GM19372 (cell line): ENCODE results near the gene OR13A1.
"Not testable (repeated sequence)": the region's sequence is repeated elsewhere in the genome, so short reads cannot be mapped to it uniquely, and the experiment has no call there.

Experiments
- ATAC-seq: cut with Tn5 transposase; IDR thresholded peaks from one replicate; pipeline ENCODE4 v1.9.1; 2021; ENCODE audit warnings: mild to moderate bottlenecking, low read depth, moderate library complexity; ENCODE audit not compliant: unreplicated experiment

Gene OR13A1

DNA sequence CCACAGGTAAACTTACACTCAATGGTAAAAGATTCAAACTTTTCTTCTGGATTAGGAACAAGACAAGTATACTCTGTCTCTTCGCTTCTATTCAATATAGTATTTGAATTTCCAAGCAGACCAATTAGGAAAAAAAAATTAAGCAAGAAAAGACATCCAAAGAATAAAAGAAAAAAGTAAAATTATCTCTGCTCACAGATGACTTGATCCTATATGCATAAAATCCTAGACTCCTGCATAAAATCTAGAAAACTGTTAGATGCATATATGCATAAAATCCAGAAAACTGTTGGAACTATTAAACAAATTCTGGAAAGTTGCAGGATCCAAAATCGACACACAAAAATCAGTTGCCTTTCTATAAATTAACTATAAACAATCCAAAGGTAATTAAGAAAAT lies at the start of gene OR13A1:
Gene OR13A1, minus strand, starts transcription at position 101 of the 400 bp plus-strand sequence. CDS start 11,186 bp downstream, outside the sequence.
- ATAC-seq = no peak

- not testable (repeated sequence) for ATAC-seq
Observed at GRCh38 chr10:45361983-45362799, 46.8 kb upstream of the OR13A1 start.

- ATAC-seq = not testable (repeated sequence)
Observed at GRCh38 chr10:45358961-45359360, 43.6 kb upstream of the OR13A1 start.

GRCh38 chr10:45355494-45355893 lies 40.1 kb upstream of the OR13A1 start:
- ATAC-seq = no peak

DNA sequence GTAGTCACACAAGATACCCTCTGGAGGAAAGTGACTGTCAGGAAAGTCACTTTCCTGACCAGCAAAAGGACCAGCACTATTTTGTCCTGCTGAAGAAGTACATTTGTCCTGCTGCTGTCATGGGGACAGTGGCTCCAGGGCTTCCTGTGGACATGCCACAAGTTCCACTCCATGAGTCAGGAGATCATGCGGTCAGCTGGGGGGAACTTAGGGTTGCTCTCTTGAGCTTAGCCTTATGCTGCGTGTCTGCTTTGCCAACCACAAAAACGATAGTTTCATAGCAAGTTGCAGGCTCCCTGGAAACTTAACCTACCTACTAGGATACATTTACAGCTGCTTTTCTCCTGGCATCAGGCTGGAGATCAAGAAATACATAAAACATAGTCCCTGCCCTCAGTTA lies 38.9 kb upstream of the OR13A1 start:
- ATAC-seq = no peak

GRCh38 chr10:45353186-45353585 lies 37.8 kb upstream of the OR13A1 start:
- ATAC-seq = peak; percentile 36

DNA sequence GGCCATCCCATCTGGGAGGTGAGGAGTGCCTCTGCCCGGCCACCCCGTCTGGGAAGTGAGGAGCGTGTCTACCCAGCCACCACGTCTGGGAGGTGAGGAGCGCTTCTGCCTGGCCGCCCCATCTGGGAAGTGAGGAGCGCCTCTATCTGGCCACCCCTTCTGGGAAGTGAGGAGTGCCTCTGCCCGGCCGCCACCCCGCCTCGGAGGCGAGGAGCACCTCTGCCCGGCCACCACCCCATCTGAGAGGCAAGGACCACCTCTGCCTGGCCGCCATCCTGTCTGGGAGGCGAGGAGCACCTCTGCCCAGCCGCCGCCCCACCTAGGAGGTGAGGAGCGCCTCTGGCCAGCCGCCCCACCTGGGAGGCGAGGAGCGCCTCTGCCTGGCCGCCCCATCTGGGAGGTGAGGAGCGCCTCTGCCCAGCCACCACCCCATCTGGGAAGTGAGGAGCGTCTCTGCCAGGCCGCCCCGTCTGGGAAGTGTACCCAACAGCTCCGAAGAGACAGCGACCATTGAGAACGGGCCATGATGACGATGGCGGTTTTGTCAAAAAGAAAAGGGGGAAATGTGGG lies 32.9 kb upstream of the OR13A1 start:
- ATAC-seq = not testable (repeated sequence)

- not testable (repeated sequence) for ATAC-seq
Observed at GRCh38 chr10:45347464-45347863, 32.1 kb upstream of the OR13A1 start.

GRCh38 chr10:45346652-45347335 lies 31.4 kb upstream of the OR13A1 start:
- ATAC-seq = not testable (repeated sequence)

- not testable (repeated sequence) for ATAC-seq
Observed at GRCh38 chr10:45340420-45340819, 25.0 kb upstream of the OR13A1 start.

- no peak for ATAC-seq
Observed at GRCh38 chr10:45339894-45340293, 24.5 kb upstream of the OR13A1 start.

- not testable (repeated sequence) for ATAC-seq
Observed at GRCh38 chr10:45331824-45332223, 16.4 kb upstream of the OR13A1 start.

- not testable (repeated sequence) for ATAC-seq
Observed at GRCh38 chr10:45326864-45327263, 11.5 kb upstream of the OR13A1 start.

DNA sequence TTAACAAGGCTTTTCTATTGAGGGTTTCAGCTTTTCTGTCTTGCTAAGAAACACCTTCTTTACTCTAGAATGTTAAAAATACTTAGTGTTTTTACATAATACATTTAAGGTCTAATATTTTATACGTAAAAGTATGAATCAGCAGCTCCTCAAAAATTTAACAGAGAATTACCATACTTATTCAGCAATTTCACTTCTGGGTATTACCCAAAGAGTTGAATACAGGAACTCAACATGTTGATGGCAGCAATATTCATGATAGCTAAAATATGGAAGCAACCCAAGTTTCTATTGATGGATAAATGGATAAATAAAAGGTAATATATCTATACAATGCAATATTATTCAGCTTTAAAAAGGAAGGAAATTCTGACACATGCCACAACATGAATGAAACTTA lies 9.7 kb upstream of the OR13A1 start:
- no peak for ATAC-seq

GRCh38 chr10:45319702-45320101 lies 4.3 kb upstream of the OR13A1 start:
- no peak for ATAC-seq

DNA sequence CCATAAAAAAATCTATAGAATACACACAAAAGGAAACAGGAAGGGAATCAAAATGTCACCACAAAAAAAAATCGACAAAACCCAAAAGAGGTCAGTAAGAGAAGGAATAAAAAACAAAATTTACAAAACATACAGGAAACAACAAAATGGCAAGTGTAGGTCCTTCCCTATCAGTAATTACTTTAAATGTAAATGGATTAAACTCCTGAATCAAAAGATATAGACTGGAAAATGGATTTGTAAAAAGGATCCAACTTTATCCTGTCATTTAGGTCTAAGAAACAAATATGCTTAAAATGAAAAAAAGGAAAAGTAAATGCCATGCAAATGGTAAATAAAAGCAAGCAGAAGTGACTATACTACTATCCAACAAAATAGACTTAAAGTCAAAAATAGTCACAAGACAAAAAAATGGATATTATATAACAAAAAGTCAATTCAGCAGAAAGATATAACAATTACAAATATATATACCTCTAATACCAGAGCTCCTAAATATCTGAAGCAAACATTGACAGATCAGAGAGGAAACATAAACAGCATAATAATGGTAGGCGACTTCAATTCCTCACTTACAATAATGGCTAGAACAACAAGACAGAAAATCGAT lies 2.0 kb downstream of the OR13A1 start:
- no peak for ATAC-seq

DNA sequence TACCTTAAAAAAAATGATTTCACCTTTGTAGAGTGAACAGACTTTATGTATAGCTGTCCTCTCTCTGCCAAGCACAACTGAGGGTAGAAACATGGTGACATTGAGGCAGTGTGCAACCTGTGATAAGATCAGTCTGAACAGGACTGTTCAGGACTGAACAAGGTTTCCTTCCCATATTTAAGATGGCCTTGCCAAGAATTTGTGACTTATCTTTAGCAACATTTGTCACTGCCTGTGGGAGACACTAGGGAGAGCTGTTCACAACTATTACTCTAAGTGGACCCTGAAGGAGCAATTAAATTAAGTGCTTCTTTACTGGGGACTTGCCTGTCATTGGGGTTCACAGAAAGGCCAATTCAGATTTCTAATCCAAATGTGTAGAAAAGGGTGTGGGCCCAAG lies 6.7 kb downstream of the OR13A1 start:
- ATAC-seq = no peak

DNA sequence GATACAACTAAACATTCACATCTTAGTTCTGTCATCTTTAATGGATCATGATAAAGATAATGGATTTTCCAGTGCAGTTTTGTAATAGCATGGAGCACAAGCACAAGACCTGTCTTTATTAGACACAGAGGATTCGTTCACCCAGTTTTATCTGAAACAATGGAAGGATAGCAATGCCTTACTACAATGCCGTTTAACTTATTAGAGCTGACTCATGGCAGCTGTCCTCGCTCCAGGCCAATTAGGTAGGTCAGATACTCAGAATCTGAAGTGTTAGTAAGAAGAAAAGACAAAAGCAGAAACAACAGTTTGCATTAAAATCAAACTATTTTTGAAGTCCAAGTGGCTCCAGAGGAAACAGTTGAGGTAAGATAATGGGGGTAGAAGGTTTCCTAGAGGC lies 12.8 kb downstream of the OR13A1 start:
- no peak for ATAC-seq

DNA sequence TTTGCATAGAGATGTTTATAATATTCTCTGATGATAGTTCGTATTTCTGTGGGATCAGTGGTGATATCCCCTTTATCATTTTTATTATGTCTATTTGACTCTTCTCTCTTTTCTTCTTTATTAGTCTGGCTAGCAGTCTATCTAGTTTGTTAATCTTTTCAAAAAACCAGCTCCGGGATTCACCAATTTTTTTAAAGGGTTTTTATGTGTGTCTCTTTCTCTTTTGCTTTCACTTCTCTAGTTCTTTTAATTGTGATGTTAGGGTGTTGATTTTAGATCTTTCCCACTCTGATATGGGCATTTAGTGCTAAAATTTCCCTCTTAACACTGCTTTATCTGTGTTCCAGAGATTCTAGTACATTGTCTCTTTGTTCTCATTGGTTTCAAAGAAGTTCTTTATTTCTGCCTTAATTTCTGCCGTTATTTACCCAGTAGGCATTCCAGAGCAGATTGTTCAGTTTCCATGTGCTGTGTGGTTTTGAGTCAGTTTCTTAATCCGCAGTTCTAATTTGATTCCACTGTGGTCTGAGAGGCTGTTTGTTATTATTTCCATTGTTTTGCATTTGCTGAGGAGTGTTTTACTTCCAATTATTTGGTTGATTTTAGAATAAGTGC lies 17.0 kb downstream of the OR13A1 start:
- not testable (repeated sequence) for ATAC-seq

GRCh38 chr10:45294681-45295080 lies 20.7 kb downstream of the OR13A1 start:
- ATAC-seq = no peak

- no peak for ATAC-seq
Observed at GRCh38 chr10:45286980-45287379, 28.4 kb downstream of the OR13A1 start.
